ENCODE data around the gene ZFAND2B.

Gene ZFAND2B

DNA sequence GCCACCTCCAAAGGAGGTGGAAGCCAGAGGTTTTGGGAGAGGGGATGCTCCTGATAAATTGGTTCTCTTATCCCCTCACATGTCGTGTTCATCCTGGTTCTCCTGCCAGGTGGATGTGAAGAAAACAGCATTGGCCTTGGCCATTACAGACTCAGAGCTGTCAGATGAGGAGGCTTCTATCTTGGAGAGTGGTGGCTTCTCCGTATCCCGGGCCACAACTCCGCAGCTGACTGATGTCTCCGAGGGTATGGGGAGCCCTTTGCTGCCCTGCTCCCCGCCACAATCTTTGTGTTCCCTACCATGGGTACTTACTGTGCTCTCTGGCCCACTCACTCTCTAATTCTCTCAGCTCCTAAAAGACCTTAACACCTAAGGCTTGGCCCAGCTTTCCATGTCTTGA lies 25.1 kb upstream of the ZFAND2B start:
- Histone ChIP-seq H3K4me3 (replicated peaks; ENCODE audit: low read depth, low read length) (no peak overlapping the region), H3K36me3 (ENCODE audit: control insufficient read depth, insufficient read depth, low read length) (peaks cover 31% of the 10 kb centered on the region), H3K27me3 (replicated peaks; ENCODE audit: control insufficient read depth, insufficient read depth, low read length) (no peaks in the 10 kb centered on the region)
- no peak for DNase-seq (ENCODE audit: extremely low read depth, insufficient read length)
- TF ChIP-seq, protein P1, sequence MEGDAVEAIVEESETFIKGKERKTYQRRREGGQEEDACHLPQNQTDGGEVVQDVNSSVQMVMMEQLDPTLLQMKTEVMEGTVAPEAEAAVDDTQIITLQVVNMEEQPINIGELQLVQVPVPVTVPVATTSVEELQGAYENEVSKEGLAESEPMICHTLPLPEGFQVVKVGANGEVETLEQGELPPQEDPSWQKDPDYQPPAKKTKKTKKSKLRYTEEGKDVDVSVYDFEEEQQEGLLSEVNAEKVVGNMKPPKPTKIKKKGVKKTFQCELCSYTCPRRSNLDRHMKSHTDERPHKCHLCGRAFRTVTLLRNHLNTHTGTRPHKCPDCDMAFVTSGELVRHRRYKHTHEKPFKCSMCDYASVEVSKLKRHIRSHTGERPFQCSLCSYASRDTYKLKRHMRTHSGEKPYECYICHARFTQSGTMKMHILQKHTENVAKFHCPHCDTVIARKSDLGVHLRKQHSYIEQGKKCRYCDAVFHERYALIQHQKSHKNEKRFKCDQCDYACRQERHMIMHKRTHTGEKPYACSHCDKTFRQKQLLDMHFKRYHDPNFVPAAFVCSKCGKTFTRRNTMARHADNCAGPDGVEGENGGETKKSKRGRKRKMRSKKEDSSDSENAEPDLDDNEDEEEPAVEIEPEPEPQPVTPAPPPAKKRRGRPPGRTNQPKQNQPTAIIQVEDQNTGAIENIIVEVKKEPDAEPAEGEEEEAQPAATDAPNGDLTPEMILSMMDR (IDR thresholded peaks at IDR 0.05; ENCODE audit: insufficient read depth, low read length, poor library complexity, severe bottlenecking) = no peak

DNA sequence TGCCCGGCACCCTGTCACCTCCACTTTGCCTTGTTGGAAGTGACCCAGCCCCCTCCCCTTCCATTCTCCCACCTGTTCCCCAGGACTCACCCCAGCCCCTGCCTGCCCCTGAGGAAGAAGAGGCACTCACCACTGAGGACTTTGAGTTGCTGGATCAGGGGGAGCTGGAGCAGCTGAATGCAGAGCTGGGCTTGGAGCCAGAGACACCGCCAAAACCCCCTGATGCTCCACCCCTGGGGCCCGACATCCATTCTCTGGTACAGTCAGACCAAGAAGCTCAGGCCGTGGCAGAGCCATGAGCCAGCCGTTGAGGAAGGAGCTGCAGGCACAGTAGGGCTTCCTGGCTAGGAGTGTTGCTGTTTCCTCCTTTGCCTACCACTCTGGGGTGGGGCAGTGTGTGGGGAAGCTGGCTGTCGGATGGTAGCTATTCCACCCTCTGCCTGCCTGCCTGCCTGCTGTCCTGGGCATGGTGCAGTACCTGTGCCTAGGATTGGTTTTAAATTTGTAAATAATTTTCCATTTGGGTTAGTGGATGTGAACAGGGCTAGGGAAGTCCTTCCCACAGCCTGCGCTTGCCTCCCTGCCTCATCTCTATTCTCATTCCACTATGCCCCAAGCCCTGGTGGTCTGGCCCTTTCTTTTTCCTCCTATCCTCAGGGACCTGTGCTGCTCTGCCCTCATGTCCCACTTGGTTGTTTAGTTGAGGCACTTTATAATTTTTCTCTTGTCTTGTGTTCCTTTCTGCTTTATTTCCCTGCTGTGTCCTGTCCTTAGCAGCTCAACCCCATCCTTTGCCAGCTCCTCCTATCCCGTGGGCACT lies 24.0 kb upstream of the ZFAND2B start:
- TF ChIP-seq, protein P1 (IDR thresholded peaks at IDR 0.05; ENCODE audit: insufficient read depth, low read length, poor library complexity, severe bottlenecking) = no peak
- no peaks in the 10 kb centered on the region for H3K27me3 ChIP-seq (replicated peaks; ENCODE audit: control insufficient read depth, insufficient read depth, low read length)
- H3K36me3 ChIP-seq (ENCODE audit: control insufficient read depth, insufficient read depth, low read length) = peaks cover 31% of the 10 kb centered on the region
- DNase-seq (ENCODE audit: extremely low read depth, insufficient read length) = no peak
- no peak overlapping the region for H3K4me3 ChIP-seq (replicated peaks; ENCODE audit: low read depth, low read length)

DNA sequence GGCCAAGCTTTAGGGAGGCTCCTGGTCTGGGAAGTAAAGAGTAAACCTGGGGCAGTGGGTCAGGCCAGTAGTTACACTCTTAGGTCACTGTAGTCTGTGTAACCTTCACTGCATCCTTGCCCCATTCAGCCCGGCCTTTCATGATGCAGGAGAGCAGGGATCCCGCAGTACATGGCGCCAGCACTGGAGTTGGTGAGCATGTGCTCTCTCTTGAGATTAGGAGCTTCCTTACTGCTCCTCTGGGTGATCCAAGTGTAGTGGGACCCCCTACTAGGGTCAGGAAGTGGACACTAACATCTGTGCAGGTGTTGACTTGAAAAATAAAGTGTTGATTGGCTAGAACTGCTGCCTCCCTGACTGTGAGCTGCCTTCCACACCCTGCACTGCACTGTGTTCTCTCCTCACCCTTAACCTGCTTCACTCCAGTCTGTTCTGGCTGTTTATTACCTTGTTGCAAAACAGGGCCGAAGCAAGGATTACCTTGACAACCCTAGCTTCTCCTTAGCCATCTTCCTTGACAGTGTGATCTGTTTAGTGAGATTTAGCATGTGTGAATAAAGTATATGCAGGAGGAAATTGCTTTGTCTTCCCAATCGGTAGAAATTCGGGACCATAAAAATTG lies 23.3 kb upstream of the ZFAND2B start:
- H3K36me3 ChIP-seq (ENCODE audit: control insufficient read depth, insufficient read depth, low read length) = peaks cover 31% of the 10 kb centered on the region
- no peak for DNase-seq (ENCODE audit: extremely low read depth, insufficient read length)
- TF ChIP-seq, protein P1 (IDR thresholded peaks at IDR 0.05; ENCODE audit: insufficient read depth, low read length, poor library complexity, severe bottlenecking) = no peak
- H3K4me3 ChIP-seq (replicated peaks; ENCODE audit: low read depth, low read length) = no peak overlapping the region
- H3K27me3 ChIP-seq (replicated peaks; ENCODE audit: control insufficient read depth, insufficient read depth, low read length) = no peaks in the 10 kb centered on the region

DNA sequence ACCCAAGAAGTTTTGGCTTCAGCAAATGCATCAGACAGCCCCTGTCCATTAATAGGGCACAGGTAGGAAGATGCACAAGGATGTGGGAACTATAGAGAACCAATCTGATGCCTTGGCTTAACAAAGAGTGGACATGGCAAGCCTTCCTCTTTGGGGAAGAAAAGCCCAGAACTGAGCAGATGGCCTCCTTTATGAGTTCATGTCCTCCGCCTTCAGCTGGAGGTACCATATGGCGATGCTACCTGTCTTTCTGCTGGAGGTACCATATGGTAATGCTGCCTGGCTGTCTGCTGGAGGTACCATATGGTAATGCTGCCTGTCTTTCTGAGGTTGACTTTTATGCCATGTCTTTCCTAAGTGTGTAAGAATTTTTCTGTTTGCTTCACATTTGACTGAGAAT lies 22.5 kb upstream of the ZFAND2B start:
- TF ChIP-seq, protein P1 (IDR thresholded peaks at IDR 0.05; ENCODE audit: insufficient read depth, low read length, poor library complexity, severe bottlenecking) = no peak
- no peak overlapping the region for H3K4me3 ChIP-seq (replicated peaks; ENCODE audit: low read depth, low read length)
- DNase-seq (ENCODE audit: extremely low read depth, insufficient read length) = no peak
- peaks cover 31% of the 10 kb centered on the region for H3K36me3 ChIP-seq (ENCODE audit: control insufficient read depth, insufficient read depth, low read length)
- no peaks in the 10 kb centered on the region for H3K27me3 ChIP-seq (replicated peaks; ENCODE audit: control insufficient read depth, insufficient read depth, low read length)

DNA sequence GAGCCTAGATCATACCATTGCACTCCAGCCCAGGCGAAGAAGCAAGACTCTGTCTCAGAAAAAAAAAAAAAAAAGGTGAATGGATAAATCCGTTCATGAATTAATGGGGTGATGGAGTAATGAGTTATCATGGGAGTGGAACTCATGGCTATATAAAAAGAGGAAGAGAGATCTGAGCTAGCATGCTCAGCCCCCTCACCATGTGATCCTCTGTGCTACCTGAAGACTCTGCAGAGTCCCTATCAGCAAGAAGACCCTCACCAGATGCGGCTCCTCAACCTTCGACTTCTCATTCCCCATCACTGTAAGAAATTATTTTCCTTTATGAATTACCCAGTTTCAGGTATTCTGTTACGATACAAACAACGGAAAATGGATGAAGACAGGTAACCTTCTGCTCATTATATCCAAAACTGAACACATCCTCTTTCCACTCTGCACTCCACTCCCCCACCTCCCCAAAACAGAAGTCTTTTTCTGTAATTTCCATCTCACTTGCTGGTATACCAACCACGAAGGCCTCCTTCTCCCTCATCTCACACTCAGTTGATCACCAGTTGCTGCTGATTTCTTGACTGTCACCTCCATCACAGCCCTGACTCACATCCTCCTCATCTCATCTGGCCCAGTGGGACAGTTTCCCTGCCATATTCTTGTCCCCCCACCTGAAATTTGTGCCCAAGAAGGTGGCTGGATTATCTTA lies 19.7 kb upstream of the ZFAND2B start:
- H3K4me3 ChIP-seq (replicated peaks; ENCODE audit: low read depth, low read length) = no peak overlapping the region
- DNase-seq (ENCODE audit: extremely low read depth, insufficient read length) = no peak
- no peaks in the 10 kb centered on the region for H3K27me3 ChIP-seq (replicated peaks; ENCODE audit: control insufficient read depth, insufficient read depth, low read length)
- H3K36me3 ChIP-seq (ENCODE audit: control insufficient read depth, insufficient read depth, low read length) = peaks cover 18% of the 10 kb centered on the region
- TF ChIP-seq, protein P1 (IDR thresholded peaks at IDR 0.05; ENCODE audit: insufficient read depth, low read length, poor library complexity, severe bottlenecking) = no peak

Measured in GM06990 (cell line).